ENCODE results near the gene NT5DC3.

The NT5DC3 gene

DNA sequence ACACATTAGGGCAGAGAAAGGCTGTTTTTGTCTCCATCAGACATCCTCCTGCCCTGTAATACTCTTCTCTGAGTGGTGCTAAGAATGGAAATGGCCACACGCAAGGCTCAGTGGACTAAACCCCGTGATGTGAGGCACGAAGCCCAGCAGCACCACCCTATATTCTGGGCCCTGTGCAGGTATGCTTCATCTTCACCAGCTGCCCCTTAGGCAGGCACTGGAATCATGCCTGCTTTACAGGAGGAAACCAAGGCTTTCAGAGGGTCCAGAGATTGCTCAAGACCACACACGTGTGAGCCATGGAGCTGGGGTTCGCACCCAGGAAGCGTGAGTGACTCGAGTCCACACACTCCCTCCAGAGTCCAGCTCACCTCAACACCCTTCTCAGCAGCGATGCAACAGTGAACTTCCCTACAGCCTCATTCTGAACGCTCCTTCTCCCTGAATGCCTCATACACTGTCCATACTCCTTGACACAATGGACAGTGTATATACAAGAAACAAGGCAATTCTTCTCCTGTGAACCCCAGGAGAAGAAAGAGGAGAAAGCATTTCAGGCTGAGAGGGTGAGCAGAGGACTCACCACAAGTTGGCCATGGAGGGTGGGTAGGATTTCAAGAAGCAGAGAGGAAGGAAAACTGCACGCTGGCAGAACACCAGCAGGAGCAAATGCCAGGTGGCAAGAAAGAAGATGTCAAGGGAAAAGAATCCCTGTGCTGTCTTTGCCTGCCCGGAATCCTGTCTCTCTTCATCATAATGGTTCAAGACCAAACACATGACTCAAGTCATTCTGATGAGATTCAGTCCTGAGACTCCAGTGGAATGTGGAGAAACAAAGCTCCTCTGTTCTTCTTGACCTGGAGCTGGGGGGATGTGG lies 39.1 kb downstream of the NT5DC3 start:
- no peak for DNase-seq
- TF ChIP-seq GATA1 (IDR thresholded peaks at IDR 0.05; ENCODE audit: low read depth, low read length) = no peak
- TF ChIP-seq POLR2A (IDR thresholded peaks at IDR 0.05; ENCODE audit: low read length) = no peak

DNA sequence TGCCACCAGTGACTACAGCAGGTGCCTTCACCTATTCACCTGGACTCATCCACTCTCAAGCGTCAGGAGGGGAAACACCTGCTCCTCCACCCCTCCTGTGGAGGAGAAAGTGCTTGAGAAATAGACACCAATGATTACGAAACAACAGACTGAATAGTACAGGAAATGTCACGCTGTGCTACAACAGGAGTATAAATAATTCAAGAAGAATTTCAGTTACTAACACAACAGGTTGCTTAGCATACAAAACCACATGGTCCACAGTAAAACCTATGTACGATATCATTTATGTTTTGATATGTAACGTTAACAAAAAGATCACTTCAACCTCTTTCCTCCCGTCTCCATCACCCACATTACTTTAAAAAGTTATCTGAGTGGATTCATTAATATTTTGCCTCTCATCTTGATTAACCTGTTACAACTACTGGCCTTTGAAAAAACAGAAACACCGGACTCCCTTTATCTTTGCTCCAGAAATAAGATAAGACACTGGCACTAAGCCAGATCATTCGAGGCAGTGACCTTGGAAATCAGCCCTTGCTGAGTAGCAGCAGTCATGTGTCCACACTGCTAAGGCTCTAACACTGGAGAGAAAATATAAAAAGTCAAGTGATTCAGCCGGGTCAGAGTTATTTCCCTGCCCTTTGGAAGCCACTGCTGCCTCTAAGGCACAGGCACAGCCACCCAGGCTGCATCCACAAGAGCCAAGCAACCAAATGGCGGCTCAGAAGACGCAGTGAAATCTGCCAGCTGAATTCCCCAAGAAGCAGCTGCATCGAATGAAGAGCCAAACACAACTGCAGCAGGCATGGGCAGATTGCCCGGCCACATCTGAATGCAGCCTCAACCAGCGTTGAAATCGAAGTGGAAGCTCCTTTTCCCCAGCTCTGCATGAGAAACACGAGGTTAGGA lies 40.9 kb downstream of the NT5DC3 start:
- DNase-seq = peak; percentile 67 to 88
- TF ChIP-seq POLR2A (IDR thresholded peaks at IDR 0.05; ENCODE audit: low read length) (no peak), GATA1 (IDR thresholded peaks at IDR 0.05; ENCODE audit: low read depth, low read length) (peak; percentile 26)

DNA sequence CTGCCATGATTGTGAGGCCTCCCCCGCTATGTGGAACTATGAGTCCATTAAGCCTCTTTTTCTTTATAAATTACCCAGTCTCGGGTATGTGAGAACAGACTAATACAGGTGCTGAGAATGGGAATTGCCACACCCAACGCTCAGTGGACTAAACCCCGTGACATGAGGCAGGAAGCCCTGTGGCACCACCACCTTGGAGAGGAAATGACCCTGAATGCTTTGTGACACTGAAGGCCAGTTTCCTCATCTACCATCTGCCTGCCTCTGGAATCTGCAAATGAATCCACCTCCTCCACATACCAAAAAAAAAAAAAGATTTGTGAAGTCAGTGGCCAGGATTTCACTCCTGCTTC lies 41.6 kb downstream of the NT5DC3 start:
- TF ChIP-seq POLR2A (IDR thresholded peaks at IDR 0.05; ENCODE audit: low read length) = no peak
- no peak for DNase-seq

DNA sequence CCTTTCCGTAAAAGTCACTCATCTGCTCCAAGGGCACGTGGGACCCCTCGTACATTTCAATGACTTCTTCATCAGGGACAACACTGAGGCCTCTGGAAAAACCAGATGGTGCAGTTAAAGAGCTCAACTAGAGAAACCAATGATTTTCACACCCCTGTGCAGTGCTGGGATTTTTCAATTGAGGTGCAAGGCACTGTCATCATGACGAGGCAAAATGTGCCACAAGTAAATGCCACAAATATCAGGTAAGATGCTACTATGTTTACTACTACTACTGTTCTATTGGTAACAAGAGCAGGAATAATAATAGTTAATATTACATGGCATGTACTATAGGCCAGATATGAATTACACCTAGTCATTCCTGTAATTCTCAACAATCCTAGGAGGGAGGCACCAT lies 42.4 kb downstream of the NT5DC3 start:
- no peak for TF ChIP-seq GATA1 (IDR thresholded peaks at IDR 0.05; ENCODE audit: low read depth, low read length)
- no peak for TF ChIP-seq POLR2A (IDR thresholded peaks at IDR 0.05; ENCODE audit: low read length)
- peak in 1 of 2 experiments; percentile 11 for DNase-seq

DNA sequence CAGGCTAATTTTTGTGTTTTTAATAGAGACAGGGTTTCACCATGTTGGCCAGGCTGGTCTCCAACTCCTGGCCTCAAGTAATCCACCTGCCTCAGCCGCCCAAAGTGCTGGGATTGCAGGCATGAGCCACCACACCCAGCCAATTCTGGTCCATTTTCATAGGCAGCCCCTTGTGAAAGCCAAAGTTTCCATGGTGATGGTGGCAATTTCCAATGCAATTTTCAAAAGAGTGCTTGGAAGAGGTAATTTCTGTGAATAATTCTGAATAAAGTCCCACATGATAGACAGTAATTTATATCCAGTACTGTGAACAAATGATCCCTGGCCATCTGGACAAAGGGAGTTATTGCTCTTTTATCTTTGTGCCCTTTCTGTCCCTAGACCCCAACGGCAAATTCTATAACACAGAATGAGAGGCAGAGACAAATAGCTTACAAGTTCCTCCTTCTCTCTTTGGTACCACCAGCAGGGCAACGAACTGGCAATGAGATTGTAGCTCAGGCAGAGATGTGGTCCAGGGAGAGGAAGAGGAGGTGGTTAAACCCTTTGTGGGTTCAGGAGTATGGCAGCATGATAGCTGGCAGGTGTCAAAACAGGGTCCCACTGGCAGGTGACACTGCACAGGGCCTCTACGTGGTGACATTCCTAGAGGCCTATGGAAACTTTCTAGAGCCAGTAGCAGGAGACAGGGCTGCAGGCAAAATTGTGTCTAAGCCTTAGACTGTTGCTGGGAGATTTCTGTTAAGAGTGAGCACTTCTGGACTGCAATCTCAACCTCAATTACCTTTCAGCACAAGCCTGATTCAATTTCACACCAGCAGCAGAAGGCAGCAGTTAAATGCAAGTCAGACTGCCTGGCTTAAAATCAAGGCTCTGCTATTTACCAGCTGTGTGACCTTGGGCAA lies 46.5 kb downstream of the NT5DC3 start:
- no peak for TF ChIP-seq POLR2A (IDR thresholded peaks at IDR 0.05; ENCODE audit: low read length)
- TF ChIP-seq GATA1 (IDR thresholded peaks at IDR 0.05; ENCODE audit: low read depth, low read length) = no peak
- no peak for DNase-seq

DNA sequence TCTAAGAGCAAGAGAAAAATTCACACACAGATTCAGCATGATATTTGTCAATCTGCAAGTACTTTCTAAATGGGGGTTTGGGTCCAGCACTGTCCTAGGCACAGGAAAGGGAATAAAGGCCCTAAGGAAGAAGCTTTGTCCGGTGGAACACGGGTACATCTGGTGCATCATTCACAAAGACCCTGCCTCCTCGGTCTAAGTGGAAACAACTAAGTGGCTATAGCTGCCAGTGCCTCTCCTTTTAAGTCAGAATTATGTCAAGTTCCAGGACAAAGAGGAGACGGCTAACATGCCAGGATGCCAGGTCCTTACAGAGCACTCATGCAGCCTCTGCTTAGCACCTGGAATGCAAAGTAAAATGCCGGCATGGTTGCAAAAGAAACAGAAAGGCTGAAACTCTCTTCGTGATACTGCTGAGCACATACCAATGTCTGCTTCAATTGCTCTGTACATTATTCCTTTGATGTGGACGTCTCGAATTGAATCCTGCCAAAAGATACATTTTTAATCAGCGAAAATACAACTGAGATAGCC lies 47.5 kb downstream of the NT5DC3 start:
- TF ChIP-seq GATA1 (IDR thresholded peaks at IDR 0.05; ENCODE audit: low read depth, low read length) = no peak
- TF ChIP-seq POLR2A (IDR thresholded peaks at IDR 0.05; ENCODE audit: low read length) = no peak
- no peak for DNase-seq

DNA sequence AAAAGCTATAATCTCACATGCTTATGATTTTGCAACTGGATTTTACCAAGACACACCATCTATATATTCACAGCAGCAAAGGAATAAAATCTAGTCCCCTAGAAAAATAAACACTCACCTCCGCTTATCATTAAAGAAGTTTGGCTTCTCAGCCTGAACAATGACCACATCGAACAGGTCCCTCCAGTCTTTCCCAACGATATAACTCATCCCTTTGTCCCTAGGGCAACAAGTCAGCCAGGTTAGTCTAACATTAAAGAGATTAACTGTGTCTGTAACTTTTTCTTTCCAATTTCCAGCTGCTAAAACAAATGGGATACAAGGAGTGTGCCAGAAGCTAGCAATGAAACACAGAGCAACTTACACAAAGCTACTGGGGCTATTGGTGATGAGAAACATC lies 48.0 kb downstream of the NT5DC3 start:
- DNase-seq = no peak
- TF ChIP-seq GATA1 (IDR thresholded peaks at IDR 0.05; ENCODE audit: low read depth, low read length) (no peak), POLR2A (IDR thresholded peaks at IDR 0.05; ENCODE audit: low read length) (no peak)

DNA sequence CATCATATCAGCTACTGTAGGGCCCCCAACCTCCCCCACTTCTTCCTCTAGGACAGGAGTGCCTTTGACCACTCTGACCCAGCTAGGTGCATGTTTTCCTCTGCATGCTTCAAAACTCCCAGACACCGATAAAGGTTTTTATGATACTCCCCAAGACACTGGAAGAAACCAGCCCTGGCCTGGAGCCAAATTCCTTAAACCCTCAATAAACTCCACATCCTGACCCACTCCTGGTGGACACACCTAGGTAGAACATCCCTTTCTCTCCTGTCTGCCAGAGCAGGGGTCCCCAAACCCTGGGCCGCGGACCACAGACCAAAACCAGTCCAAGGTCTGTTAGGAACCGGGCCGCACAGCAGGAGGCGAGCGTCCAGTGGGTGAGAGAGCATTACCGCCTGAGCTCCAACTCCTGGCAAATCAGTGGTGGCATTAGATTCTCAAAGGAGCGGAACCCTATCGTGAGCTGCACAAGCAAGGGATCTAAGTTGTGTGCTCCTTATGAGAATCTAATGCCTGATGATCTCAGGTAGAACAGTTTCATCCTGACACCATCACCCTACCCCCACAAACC lies 49.6 kb downstream of the NT5DC3 start:
- no peak for DNase-seq
- no peak for TF ChIP-seq GATA1 (IDR thresholded peaks at IDR 0.05; ENCODE audit: low read depth, low read length)
- no peak for TF ChIP-seq POLR2A (IDR thresholded peaks at IDR 0.05; ENCODE audit: low read length)

DNA sequence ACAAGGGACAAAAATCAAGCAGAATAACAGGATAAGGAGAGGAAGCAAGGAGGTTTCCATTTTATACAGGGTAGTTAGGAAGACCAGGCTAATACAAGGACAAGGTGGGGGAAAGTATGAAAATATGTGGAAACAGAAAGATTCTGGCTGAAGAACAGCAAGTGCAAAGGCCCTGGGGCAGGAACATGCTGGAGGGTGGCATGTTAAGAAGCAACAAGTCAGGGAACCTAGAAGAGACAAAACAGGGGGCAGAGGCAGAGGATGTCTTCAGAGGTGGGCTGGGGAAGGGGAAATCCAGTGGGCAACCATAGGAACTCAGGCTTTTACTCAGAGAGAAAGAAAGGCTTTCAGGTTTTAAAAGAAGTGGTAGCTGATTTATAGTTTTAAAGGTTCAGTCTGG lies 54.8 kb downstream of the NT5DC3 start:
- TF ChIP-seq POLR2A (IDR thresholded peaks at IDR 0.05; ENCODE audit: low read length) (no peak), GATA1 (IDR thresholded peaks at IDR 0.05; ENCODE audit: low read depth, low read length) (no peak)
- no peak for DNase-seq

DNA sequence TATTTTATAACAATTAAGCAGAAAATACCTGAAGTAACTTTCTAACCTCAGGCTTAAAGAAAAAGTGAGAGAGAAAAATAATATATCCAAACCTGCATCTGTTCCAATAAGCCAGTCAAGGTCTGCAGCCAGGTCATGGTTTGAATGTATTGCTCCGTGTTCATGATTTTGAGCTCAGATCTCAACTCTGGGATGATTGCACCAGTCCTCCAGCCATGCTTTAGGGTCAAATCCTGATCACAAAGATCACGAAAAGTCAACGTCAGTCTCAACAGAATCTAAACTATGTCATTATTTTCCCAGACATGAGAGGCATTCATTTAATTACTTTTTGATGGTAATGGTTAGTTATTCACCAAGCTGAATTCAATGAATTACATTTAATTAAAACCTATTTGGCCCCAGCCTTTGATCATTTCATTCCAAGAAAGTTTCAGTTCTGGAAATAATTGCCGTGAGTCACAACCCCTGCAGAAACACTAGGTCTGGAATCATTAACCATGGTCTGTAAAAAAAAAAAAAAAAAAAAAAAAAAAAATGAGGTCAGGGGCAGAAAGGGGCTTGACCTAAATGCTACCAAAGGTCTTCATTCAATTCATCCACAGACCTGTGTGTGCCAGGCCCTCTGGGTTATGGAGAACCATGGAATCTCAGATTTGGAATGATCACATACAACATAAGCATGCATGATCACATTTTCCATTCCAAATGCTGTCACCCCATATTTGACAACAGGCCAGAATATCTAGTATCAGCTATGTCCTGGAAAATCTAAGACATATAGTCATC lies 55.6 kb downstream of the NT5DC3 start:
- no peak for DNase-seq
- TF ChIP-seq GATA1 (IDR thresholded peaks at IDR 0.05; ENCODE audit: low read depth, low read length) (no peak), POLR2A (IDR thresholded peaks at IDR 0.05; ENCODE audit: low read length) (no peak)

DNA sequence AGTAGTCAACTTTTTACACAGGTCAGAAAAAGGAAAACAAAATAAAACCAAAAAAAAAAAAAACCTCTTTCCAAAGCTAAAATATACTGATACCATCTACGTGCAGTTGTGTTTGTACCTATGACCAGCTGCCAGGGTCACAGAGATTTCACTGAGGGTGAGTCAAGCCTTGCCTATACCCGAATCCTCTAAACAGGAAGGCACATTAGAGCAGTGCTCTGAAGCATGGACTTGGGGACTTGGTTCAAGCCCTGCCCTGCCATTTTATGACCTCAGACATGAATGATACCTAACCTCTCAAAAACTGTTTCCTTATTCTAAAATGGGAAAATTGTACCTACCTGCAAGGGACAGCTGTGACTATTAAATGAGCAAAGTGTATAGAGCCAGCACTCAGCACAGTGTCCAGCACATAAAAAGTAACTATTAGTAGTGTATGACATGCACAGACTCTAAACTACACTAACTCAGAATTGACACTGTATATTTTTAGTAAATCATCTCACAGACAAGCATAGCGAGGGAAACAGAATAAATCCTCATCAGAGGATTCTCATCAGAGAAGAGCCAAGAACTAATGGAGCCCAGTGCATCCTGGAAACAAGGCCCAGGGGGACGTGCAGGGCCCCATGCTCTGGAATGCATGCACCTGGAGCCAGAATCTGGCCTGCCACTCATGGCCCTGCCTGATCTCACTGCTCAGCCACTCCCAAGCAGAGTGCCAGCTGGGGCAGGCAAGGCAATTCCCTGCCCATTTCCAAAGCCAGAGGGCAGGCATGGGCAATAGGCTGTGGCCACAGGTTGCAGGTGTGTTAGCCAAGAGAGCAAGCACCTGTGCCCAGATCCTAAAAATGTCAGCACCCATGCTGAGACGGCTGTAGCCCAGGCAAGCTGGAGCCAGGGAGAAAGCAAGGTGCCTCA lies 57.0 kb downstream of the NT5DC3 start:
- TF ChIP-seq GATA1 (IDR thresholded peaks at IDR 0.05; ENCODE audit: low read depth, low read length) = no peak
- no peak for TF ChIP-seq POLR2A (IDR thresholded peaks at IDR 0.05; ENCODE audit: low read length)

More for the DNA sequence above, 57.0 kb downstream of the NT5DC3 start:
- no peak for DNase-seq

All from erythroblast (primary cell).